Activated CD8-positive, alpha-beta memory T cell treated with anti-CD3 and anti-CD28 coated beads for 36 hours (primary cell): ENCODE data around the gene TAF15. TPM values are rescaled to one million over a fixed set of nuclear protein-coding genes. Genes with fewer than 3 reads are reported as not detected.

Source experiments
- CTCF ChIA-PET: fragments of 350-600 bp; sonication (Branson Sonifier 250); formaldehyde crosslinking; loops from one replicate; lab custom pipeline; 2021; ENCODE audit warnings: antibody characterized with exemption; lab: Charles Lee
- POLR2A ChIA-PET: fragments of 350-600 bp; sonication (Branson Sonifier 250); formaldehyde crosslinking; loops from one replicate; lab custom pipeline; 2021; ENCODE audit warnings: antibody characterized with exemption; lab: Charles Lee
- total RNA-seq, 2 experiments: library from RNA; stranded (reverse); gene quantifications; one replicate each; pipeline ENCODE4 v1.2.3, GENCODE V29; 2021

TAF15 gene
- total RNA-seq, 2 experiments from 2014 or later = 316 to 323 TPM

GRCh38 chr17:35847633-35848373, 38.5 kb downstream of the TAF15 start:
- ChIA-PET POLR2A (interaction anchor here (0.7 kb wide), 1 partner anchor 148 kb away, joined by 5 read pairs; no protein-coding TSS in a partner anchor), CTCF (interaction anchor here (0.5 to 3.0 kb wide), 13 partner anchors 9 to 122 kb away, joined by 3 to 25 read pairs (median 4); partner anchors contain the start of gene HEATR9)

- CTCF ChIA-PET = interaction anchor here (0.5 to 3.0 kb wide), 15 partner anchors 10 to 126 kb away, joined by 3 to 25 read pairs (median 5); partner anchors contain the start of gene HEATR9
- POLR2A ChIA-PET = interaction anchor here (0.7 to 0.9 kb wide), 3 partner anchors 27 to 237 kb away, joined by 4 to 8 read pairs (median 6); no protein-coding TSS in a partner anchor
Measured at GRCh38 chr17:35849469-35850348, 40.4 kb downstream of the TAF15 start.

- CTCF ChIA-PET = interaction anchor here (1.2 to 2.4 kb wide), 3 partner anchors 15 to 113 kb away, joined by 3 to 10 read pairs (median 5); no protein-coding TSS in a partner anchor
- POLR2A ChIA-PET = no interaction called here
Measured at GRCh38 chr17:35855965-35856364, 46.7 kb downstream of the TAF15 start.

GRCh38 chr17:35856603-35857002, 47.3 kb downstream of the TAF15 start:
- CTCF ChIA-PET = interaction anchor here (0.5 to 2.4 kb wide), 5 partner anchors 8 to 113 kb away, joined by 3 to 10 read pairs (median 5); no protein-coding TSS in a partner anchor
- POLR2A ChIA-PET = no interaction called here

GRCh38 chr17:35864853-35865252, 55.6 kb downstream of the TAF15 start:
- POLR2A ChIA-PET = no interaction called here

GRCh38 chr17:35865412-35866340, 56.4 kb downstream of the TAF15 start:
- POLR2A ChIA-PET = interaction anchor here (0.6 kb wide), 1 partner anchor 225 kb away, joined by 4 read pairs; no protein-coding TSS in a partner anchor
- CTCF ChIA-PET = interaction anchor here (0.6 to 1.2 kb wide), 3 partner anchors 8 to 169 kb away, joined by 3 read pairs; no protein-coding TSS in a partner anchor

More at GRCh38 chr17:35864853-35865252, 55.6 kb downstream of the TAF15 start:
- CTCF ChIA-PET = interaction anchor here (0.7 to 2.1 kb wide), 3 partner anchors 9 to 32 kb away, joined by 3 to 7 read pairs (median 3); no protein-coding TSS in a partner anchor

- POLR2A ChIA-PET = interaction anchor here (0.6 kb wide), 1 partner anchor 224 kb away, joined by 4 read pairs; no protein-coding TSS in a partner anchor
- CTCF ChIA-PET = interaction anchor here (0.6 kb wide), 1 partner anchor 168 kb away, joined by 3 read pairs; no protein-coding TSS in a partner anchor
Measured at GRCh38 chr17:35866341-35866950, 57.2 kb downstream of the TAF15 start.

- POLR2A ChIA-PET = no interaction called here
- CTCF ChIA-PET = interaction anchor here (0.7 kb wide), 1 partner anchor 808 kb away, joined by 3 read pairs; no protein-coding TSS in a partner anchor
Measured at GRCh38 chr17:35867574-35867973, 58.3 kb downstream of the TAF15 start.

GRCh38 chr17:35868737-35869136, 59.5 kb downstream of the TAF15 start, which contains the start of gene HEATR9:
TSS of gene HEATR9 (minus strand) at chr17:35868891. CDS start at chr17:35868742, 149 bp downstream.
- CTCF ChIA-PET = interaction anchor here (6.1 kb wide), 1 partner anchor 20 kb away, joined by 25 read pairs; no protein-coding TSS in a partner anchor
- POLR2A ChIA-PET = interaction anchor here (0.6 kb wide), 1 partner anchor 107 kb away, joined by 6 read pairs; no protein-coding TSS in a partner anchor

GRCh38 chr17:35870906-35871819, 61.9 kb downstream of the TAF15 start:
- ChIA-PET POLR2A (interaction anchor here (0.6 to 0.8 kb wide), 6 partner anchors 10 to 322 kb away, joined by 3 to 12 read pairs (median 3); partner anchors contain the start of gene RDM1), CTCF (interaction anchor here (0.6 to 6.1 kb wide), 7 partner anchors 10 to 98 kb away, joined by 3 to 25 read pairs (median 4); partner anchors contain the start of gene CCL5)

- ChIA-PET CTCF (interaction anchor here (1.5 to 6.1 kb wide), 3 partner anchors 23 to 97 kb away, joined by 3 to 25 read pairs (median 6); no protein-coding TSS in a partner anchor), POLR2A (interaction anchor here (0.7 to 1.0 kb wide), 2 partner anchors 26 to 499 kb away, joined by 3 to 4 read pairs; partner anchors contain the start of gene SLFN11)
Measured at GRCh38 chr17:35872196-35872980, 63.1 kb downstream of the TAF15 start.

GRCh38 chr17:35875072-35875799, 66.0 kb downstream of the TAF15 start:
- POLR2A ChIA-PET = interaction anchor here (0.6 to 6.6 kb wide), 3 partner anchors 9 to 20 kb away, joined by 3 to 189 read pairs (median 4); no protein-coding TSS in a partner anchor

GRCh38 chr17:35875800-35876139, 66.5 kb downstream of the TAF15 start:
- ChIA-PET POLR2A (interaction anchor here (0.6 to 6.6 kb wide), 4 partner anchors 9 to 27 kb away, joined by 3 to 189 read pairs (median 6); no protein-coding TSS in a partner anchor), CTCF (interaction anchor here (0.6 to 2.0 kb wide), 6 partner anchors 13 to 72 kb away, joined by 3 to 11 read pairs (median 5); no protein-coding TSS in a partner anchor)

More at GRCh38 chr17:35875072-35875799, 66.0 kb downstream of the TAF15 start:
- CTCF ChIA-PET = interaction anchor here (0.6 to 2.0 kb wide), 5 partner anchors 14 to 72 kb away, joined by 3 to 11 read pairs (median 6); no protein-coding TSS in a partner anchor

GRCh38 chr17:35876534-35876933, 67.2 kb downstream of the TAF15 start:
- CTCF ChIA-PET = interaction anchor here (1.8 to 2.0 kb wide), 2 partner anchors 13 to 20 kb away, joined by 8 to 11 read pairs; no protein-coding TSS in a partner anchor
- POLR2A ChIA-PET = interaction anchor here (0.7 to 6.6 kb wide), 3 partner anchors 19 to 192 kb away, joined by 3 to 189 read pairs (median 8); no protein-coding TSS in a partner anchor
